ENCODE measurements around the gene SLC6A18. TPM values are rescaled to one million over a fixed set of nuclear protein-coding genes. Genes with fewer than 3 reads are reported as not detected.

Gene SLC6A18
- polyA plus RNA-seq, 1 experiment = not detected

GRCh38 chr5:1235379-1235778 is 10.2 kb downstream of the SLC6A18 start:
- ChIA-PET CTCF (no interaction called here), POLR2A (no interaction called here)
- Histone ChIP-seq H3K27me3 (ENCODE audit: control insufficient read depth, insufficient read depth, low read length) (no peaks in the 10 kb centered on the region; the same call in 1 of the 2 replicates), H3K4me3 (ENCODE audit: low read depth, low read length) (no peak overlapping the region), H3K36me3 (ENCODE audit: control insufficient read depth, insufficient read depth, low read length) (no peaks in the 10 kb centered on the region)
- no peak for TF ChIP-seq CTCF (IDR thresholded peaks at IDR 0.05; ENCODE audit: insufficient read depth, low read depth, low read length)
- no peak for DNase-seq (ENCODE audit: low read depth)

GRCh38 chr5:1235838-1236237 is 10.7 kb downstream of the SLC6A18 start:
- no peak for DNase-seq (ENCODE audit: low read depth)
- POLR2A ChIA-PET = no interaction called here
- H3K27me3 ChIP-seq (ENCODE audit: control insufficient read depth, insufficient read depth, low read length) = no peaks in the 10 kb centered on the region; the same call in 1 of the 2 replicates
- CTCF ChIA-PET = no interaction called here
- no peak for TF ChIP-seq CTCF (IDR thresholded peaks at IDR 0.05; ENCODE audit: insufficient read depth, low read depth, low read length)
- no peak overlapping the region for H3K4me3 ChIP-seq (ENCODE audit: low read depth, low read length)
- H3K36me3 ChIP-seq (ENCODE audit: control insufficient read depth, insufficient read depth, low read length) = no peaks in the 10 kb centered on the region

GRCh38 chr5:1239505-1240251 is 14.5 kb downstream of the SLC6A18 start:
- POLR2A ChIA-PET = no interaction called here
- DNase-seq (ENCODE audit: low read depth) = no peak
- no peak overlapping the region for H3K4me3 ChIP-seq (ENCODE audit: low read depth, low read length)
- TF ChIP-seq CTCF (IDR thresholded peaks at IDR 0.05; ENCODE audit: insufficient read depth, low read depth, low read length) = no peak
- CTCF ChIA-PET = no interaction called here
- H3K27me3 ChIP-seq (ENCODE audit: control insufficient read depth, insufficient read depth, low read length) = no peaks in the 10 kb centered on the region; the same call in 1 of the 2 replicates
- no peaks in the 10 kb centered on the region for H3K36me3 ChIP-seq (ENCODE audit: control insufficient read depth, insufficient read depth, low read length)

- TF ChIP-seq CTCF (IDR thresholded peaks at IDR 0.05; ENCODE audit: insufficient read depth, low read depth, low read length) = no peak
- H3K4me3 ChIP-seq (ENCODE audit: low read depth, low read length) = no peak overlapping the region
- no peaks in the 10 kb centered on the region; the same call in 1 of the 2 replicates for H3K27me3 ChIP-seq (ENCODE audit: control insufficient read depth, insufficient read depth, low read length)
- ChIA-PET POLR2A (no interaction called here), CTCF (no interaction called here)
- H3K36me3 ChIP-seq (ENCODE audit: control insufficient read depth, insufficient read depth, low read length) = no peaks in the 10 kb centered on the region
- no peak for DNase-seq (ENCODE audit: low read depth)
Measured at GRCh38 chr5:1240496-1241260, 15.5 kb downstream of the SLC6A18 start.

- no peak overlapping the region for H3K4me3 ChIP-seq (ENCODE audit: low read depth, low read length)
- DNase-seq (ENCODE audit: low read depth) = no peak
- no peaks in the 10 kb centered on the region; the same call in 1 of the 2 replicates for H3K27me3 ChIP-seq (ENCODE audit: control insufficient read depth, insufficient read depth, low read length)
- ChIA-PET POLR2A (no interaction called here), CTCF (no interaction called here)
- no peaks in the 10 kb centered on the region for H3K36me3 ChIP-seq (ENCODE audit: control insufficient read depth, insufficient read depth, low read length)
- no peak for TF ChIP-seq CTCF (IDR thresholded peaks at IDR 0.05; ENCODE audit: insufficient read depth, low read depth, low read length)
Measured at GRCh38 chr5:1241509-1242080, 16.4 kb downstream of the SLC6A18 start.
